ENCODE results near the gene SLC17A9. TPM values are rescaled to one million over a fixed set of nuclear protein-coding genes. Genes with fewer than 3 reads are reported as not detected.

SLC17A9 gene
- total and polyA plus RNA-seq, 10 of the 15 experiments (the other 5 are each of a cell fraction or from before 2014, with no cell fraction given) = 0.72 to 74.1 (median 29.4) TPM

DNA sequence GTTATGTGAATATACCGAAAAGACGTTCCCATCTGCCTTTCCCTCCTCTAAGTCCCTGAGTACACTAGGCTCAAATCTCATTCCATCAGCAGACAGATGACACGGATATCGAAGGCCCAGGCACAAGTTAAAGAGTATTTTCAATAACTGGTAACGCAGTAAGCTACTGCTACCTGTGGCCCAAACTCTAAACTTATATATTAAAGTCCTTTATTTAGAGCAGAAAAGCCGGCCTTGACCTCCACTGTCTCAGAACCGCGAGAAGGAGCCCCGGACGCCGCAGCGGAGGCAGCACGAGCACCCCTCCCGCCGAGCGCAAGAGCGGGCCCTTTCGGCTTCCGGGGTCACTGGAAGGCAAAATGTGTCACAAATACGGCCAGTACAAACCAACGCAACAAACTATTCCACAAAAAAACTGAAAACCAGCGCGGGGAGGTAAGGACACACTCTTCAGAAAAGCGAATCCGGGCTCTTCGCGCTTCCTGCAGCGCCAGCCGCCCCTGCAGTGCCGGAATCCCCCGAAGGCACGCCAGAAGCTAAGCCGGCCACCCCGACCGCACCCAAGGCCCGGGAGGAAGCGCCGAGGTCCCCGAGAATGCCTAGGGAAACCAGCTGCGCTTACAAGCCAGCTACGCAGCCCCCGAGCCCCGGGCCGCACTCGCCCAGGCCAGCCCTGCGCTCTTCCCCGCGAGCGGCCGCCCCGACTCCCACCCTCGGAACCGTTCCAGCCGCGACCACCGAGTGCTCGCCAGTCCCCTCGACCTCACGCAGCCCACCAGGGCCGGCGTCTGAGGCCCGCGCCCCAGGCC is 26.9 kb upstream of the SLC17A9 start (continued):
- TF ChIP-seq, protein P1, sequence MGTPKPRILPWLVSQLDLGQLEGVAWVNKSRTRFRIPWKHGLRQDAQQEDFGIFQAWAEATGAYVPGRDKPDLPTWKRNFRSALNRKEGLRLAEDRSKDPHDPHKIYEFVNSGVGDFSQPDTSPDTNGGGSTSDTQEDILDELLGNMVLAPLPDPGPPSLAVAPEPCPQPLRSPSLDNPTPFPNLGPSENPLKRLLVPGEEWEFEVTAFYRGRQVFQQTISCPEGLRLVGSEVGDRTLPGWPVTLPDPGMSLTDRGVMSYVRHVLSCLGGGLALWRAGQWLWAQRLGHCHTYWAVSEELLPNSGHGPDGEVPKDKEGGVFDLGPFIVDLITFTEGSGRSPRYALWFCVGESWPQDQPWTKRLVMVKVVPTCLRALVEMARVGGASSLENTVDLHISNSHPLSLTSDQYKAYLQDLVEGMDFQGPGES (IDR thresholded peaks at IDR 0.05) = no peak
- TF ChIP-seq PAX8 (IDR thresholded peaks at IDR 0.05) (no peak), NR2F1 (conservative IDR thresholded peaks at IDR 0.05) (peak; percentile 30; the same call in 1 of the 2 replicates), TCF12 (IDR thresholded peaks at IDR 0.05; ENCODE audit: low read depth, low read length) (no peak), NFIC (IDR thresholded peaks at IDR 0.05; ENCODE audit: low read depth, low read length) (no peak), SMARCA5 (IDR thresholded peaks at IDR 0.05) (no peak), RFX5 (IDR thresholded peaks at IDR 0.05; ENCODE audit: low read depth, low read length) (no peak), ZBED1 (IDR thresholded peaks at IDR 0.05; ENCODE audit: borderline replicate concordance) (no peak), BHLHE40 (IDR thresholded peaks at IDR 0.05; ENCODE audit: borderline replicate concordance in 1 of 2, low read depth in 2 of 2, low read length in 1 of 2) (peak in 1 of 2 experiments; percentile 42; a peak in 1 of 4 replicates), IKZF1 (conservative IDR thresholded peaks at IDR 0.05) (no peak), ZNF217 (IDR thresholded peaks at IDR 0.05) (no peak), CEBPB (IDR thresholded peaks at IDR 0.05; ENCODE audit: borderline replicate concordance in 1 of 2, low read depth in 2 of 2, low read length in 2 of 2) (no peak), TARDBP (IDR thresholded peaks at IDR 0.05; ENCODE audit: borderline replicate concordance) (no peak)
- TF ChIP-seq, protein P2, sequence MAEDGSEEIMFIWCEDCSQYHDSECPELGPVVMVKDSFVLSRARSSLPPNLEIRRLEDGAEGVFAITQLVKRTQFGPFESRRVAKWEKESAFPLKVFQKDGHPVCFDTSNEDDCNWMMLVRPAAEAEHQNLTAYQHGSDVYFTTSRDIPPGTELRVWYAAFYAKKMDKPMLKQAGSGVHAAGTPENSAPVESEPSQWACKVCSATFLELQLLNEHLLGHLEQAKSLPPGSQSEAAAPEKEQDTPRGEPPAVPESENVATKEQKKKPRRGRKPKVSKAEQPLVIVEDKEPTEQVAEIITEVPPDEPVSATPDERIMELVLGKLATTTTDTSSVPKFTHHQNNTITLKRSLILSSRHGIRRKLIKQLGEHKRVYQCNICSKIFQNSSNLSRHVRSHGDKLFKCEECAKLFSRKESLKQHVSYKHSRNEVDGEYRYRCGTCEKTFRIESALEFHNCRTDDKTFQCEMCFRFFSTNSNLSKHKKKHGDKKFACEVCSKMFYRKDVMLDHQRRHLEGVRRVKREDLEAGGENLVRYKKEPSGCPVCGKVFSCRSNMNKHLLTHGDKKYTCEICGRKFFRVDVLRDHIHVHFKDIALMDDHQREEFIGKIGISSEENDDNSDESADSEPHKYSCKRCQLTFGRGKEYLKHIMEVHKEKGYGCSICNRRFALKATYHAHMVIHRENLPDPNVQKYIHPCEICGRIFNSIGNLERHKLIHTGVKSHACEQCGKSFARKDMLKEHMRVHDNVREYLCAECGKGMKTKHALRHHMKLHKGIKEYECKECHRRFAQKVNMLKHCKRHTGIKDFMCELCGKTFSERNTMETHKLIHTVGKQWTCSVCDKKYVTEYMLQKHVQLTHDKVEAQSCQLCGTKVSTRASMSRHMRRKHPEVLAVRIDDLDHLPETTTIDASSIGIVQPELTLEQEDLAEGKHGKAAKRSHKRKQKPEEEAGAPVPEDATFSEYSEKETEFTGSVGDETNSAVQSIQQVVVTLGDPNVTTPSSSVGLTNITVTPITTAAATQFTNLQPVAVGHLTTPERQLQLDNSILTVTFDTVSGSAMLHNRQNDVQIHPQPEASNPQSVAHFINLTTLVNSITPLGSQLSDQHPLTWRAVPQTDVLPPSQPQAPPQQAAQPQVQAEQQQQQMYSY (CRISPR knock-in tag; IDR thresholded peaks at IDR 0.05) = no peak
- TF ChIP-seq, protein P3, sequence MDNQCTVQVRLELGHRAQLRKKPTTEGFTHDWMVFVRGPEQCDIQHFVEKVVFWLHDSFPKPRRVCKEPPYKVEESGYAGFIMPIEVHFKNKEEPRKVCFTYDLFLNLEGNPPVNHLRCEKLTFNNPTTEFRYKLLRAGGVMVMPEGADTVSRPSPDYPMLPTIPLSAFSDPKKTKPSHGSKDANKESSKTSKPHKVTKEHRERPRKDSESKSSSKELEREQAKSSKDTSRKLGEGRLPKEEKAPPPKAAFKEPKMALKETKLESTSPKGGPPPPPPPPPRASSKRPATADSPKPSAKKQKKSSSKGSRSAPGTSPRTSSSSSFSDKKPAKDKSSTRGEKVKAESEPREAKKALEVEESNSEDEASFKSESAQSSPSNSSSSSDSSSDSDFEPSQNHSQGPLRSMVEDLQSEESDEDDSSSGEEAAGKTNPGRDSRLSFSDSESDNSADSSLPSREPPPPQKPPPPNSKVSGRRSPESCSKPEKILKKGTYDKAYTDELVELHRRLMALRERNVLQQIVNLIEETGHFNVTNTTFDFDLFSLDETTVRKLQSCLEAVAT (IDR thresholded peaks at IDR 0.05) = 0 out of 2 replicates have a peak, but pooled peaks have one; percentile 55
- TF ChIP-seq, protein P4, sequence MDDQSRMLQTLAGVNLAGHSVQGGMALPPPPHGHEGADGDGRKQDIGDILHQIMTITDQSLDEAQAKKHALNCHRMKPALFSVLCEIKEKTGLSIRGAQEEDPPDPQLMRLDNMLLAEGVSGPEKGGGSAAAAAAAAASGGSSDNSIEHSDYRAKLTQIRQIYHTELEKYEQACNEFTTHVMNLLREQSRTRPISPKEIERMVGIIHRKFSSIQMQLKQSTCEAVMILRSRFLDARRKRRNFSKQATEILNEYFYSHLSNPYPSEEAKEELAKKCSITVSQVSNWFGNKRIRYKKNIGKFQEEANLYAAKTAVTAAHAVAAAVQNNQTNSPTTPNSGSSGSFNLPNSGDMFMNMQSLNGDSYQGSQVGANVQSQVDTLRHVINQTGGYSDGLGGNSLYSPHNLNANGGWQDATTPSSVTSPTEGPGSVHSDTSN (IDR thresholded peaks at IDR 0.05; ENCODE audit: insufficient replicate concordance, low read depth, low read length) = no peak
- TF ChIP-seq, protein P5, sequence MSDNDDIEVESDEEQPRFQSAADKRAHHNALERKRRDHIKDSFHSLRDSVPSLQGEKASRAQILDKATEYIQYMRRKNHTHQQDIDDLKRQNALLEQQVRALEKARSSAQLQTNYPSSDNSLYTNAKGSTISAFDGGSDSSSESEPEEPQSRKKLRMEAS (IDR thresholded peaks at IDR 0.05; ENCODE audit: low read depth, low read length) = peak; percentile 44; the same call in 1 of the 2 replicates
- TF ChIP-seq, protein P6, sequence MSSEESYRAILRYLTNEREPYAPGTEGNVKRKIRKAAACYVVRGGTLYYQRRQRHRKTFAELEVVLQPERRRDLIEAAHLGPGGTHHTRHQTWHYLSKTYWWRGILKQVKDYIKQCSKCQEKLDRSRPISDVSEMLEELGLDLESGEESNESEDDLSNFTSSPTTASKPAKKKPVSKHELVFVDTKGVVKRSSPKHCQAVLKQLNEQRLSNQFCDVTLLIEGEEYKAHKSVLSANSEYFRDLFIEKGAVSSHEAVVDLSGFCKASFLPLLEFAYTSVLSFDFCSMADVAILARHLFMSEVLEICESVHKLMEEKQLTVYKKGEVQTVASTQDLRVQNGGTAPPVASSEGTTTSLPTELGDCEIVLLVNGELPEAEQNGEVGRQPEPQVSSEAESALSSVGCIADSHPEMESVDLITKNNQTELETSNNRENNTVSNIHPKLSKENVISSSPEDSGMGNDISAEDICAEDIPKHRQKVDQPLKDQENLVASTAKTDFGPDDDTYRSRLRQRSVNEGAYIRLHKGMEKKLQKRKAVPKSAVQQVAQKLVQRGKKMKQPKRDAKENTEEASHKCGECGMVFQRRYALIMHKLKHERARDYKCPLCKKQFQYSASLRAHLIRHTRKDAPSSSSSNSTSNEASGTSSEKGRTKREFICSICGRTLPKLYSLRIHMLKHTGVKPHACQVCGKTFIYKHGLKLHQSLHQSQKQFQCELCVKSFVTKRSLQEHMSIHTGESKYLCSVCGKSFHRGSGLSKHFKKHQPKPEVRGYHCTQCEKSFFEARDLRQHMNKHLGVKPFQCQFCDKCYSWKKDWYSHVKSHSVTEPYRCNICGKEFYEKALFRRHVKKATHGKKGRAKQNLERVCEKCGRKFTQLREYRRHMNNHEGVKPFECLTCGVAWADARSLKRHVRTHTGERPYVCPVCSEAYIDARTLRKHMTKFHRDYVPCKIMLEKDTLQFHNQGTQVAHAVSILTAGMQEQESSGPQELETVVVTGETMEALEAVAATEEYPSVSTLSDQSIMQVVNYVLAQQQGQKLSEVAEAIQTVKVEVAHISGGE (CRISPR knock-in tag; IDR thresholded peaks at IDR 0.05) = no peak
